Fibroblast of lung (primary cell): ENCODE measurements around the gene AKR1B15.

Experiments
- EZH2 ChIP-seq: IDR thresholded peaks from 2 replicates; pipeline ENCODE4 v1.5.1; 2012; ENCODE audit warnings: low read length, control low read depth, mild to moderate bottlenecking; ENCODE audit errors: missing control alignments
- TF ChIP-seq, protein P1 (sequence below), 2 donors: IDR thresholded peaks in 1 of 2; conservative IDR thresholded peaks in 1 of 2; 1 replicate in 1 of 2; 2 replicates in 1 of 2; pipeline ENCODE4 v1.5.1; 2011 to 2012; ENCODE audit warnings: low read length in 2 of 2, control low read depth in 1 of 2, inconsistent platforms in 1 of 2, low read depth in 1 of 2, mild to moderate bottlenecking in 1 of 2

DNA sequence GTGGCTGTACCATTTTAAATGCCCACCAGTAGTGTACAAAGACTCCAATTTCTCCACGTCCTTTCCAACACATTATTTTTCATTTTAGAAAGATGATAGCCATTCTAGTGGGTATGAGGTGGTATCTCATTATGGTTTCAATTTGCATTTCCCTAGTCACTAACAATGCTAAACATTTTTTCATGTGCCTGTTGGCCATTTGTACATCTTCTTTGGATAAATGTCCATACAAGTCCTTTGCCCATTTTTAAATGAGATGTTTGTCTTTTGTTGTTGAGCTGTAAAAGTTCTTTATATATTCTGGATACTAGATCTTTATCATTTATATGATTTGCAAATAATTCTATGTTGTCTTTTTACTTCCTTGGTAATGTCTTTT lies 78.9 kb downstream of the AKR1B15 start:
- TF ChIP-seq, protein P1, sequence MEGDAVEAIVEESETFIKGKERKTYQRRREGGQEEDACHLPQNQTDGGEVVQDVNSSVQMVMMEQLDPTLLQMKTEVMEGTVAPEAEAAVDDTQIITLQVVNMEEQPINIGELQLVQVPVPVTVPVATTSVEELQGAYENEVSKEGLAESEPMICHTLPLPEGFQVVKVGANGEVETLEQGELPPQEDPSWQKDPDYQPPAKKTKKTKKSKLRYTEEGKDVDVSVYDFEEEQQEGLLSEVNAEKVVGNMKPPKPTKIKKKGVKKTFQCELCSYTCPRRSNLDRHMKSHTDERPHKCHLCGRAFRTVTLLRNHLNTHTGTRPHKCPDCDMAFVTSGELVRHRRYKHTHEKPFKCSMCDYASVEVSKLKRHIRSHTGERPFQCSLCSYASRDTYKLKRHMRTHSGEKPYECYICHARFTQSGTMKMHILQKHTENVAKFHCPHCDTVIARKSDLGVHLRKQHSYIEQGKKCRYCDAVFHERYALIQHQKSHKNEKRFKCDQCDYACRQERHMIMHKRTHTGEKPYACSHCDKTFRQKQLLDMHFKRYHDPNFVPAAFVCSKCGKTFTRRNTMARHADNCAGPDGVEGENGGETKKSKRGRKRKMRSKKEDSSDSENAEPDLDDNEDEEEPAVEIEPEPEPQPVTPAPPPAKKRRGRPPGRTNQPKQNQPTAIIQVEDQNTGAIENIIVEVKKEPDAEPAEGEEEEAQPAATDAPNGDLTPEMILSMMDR (conservative IDR thresholded peaks at IDR 0.05 in 1 of 2, IDR thresholded peaks at IDR 0.05 in 1 of 2; ENCODE audit: low read depth in 1 of 2, low read length in 2 of 2), result no peak
- no peak for TF ChIP-seq EZH2
